Astrocyte (in vitro differentiated cells and primary cell): ENCODE data around the gene OXER1. TPM values are rescaled to one million over a fixed set of nuclear protein-coding genes. Genes with fewer than 3 reads are reported as not detected.

Source experiments
- DNase-seq: peaks from one replicate; pipeline ENCODE4 v3.0.0-alpha.2; 2010; ENCODE audit warnings: low read depth
- FAIRE-seq: peaks from 2 replicates; lab custom pipeline; 2011; peaks lifted over from hg19 to GRCh38; lab: Jason Lieb, UNC
- H2AFZ ChIP-seq: 2 replicates; pipeline ENCODE4 v1.6.0; 2012; ENCODE audit warnings: low read depth, low read length, inconsistent platforms
- H3K27ac ChIP-seq: 2 replicates; pipeline ENCODE4 v1.5.1; 2011; ENCODE audit warnings: low read depth, low read length, inconsistent platforms
- H3K27me3 ChIP-seq: 2 replicates; pipeline ENCODE4 v1.6.0; 2011; ENCODE audit warnings: low read length, inconsistent platforms; ENCODE audit not compliant: insufficient read depth
- H3K36me3 ChIP-seq: 2 replicates; pipeline ENCODE4 v1.5.1; 2011; ENCODE audit warnings: low read length, inconsistent platforms; ENCODE audit not compliant: insufficient read depth
- H3K4me1 ChIP-seq: 2 replicates; pipeline ENCODE4 v1.5.1; 2011; ENCODE audit warnings: low read length, inconsistent platforms; ENCODE audit not compliant: insufficient read depth
- H3K4me2 ChIP-seq: 2 replicates; pipeline ENCODE4 v1.6.0; 2012; ENCODE audit warnings: low read length, inconsistent platforms
- H3K4me3 ChIP-seq: 2 replicates; pipeline ENCODE4 v1.5.1; 2011; ENCODE audit warnings: low read depth, mild to moderate bottlenecking, low read length, inconsistent platforms; ENCODE audit not compliant: insufficient read depth
- H3K79me2 ChIP-seq: 2 replicates; pipeline ENCODE4 v1.6.0; 2012; ENCODE audit warnings: mild to moderate bottlenecking, low read length, inconsistent platforms; ENCODE audit not compliant: insufficient read depth
- H3K9ac ChIP-seq: 2 replicates; pipeline ENCODE4 v1.6.0; 2012; ENCODE audit warnings: mild to moderate bottlenecking, low read length, inconsistent platforms
- H3K9me3 ChIP-seq: 2 replicates; pipeline ENCODE4 v1.5.1; 2012; ENCODE audit warnings: low read depth, mild to moderate bottlenecking, low read length, inconsistent platforms; ENCODE audit not compliant: insufficient read depth
- H4K20me1 ChIP-seq: 2 replicates; pipeline ENCODE4 v1.6.0; 2012; ENCODE audit warnings: low read length, inconsistent platforms; ENCODE audit not compliant: insufficient read depth
- H3K27ac Mint-ChIP-seq: one replicate; pipeline ENCODE4 v1.8.0; 2021; ENCODE audit warnings: mild to moderate bottlenecking, mixed read lengths; ENCODE audit not compliant: unreplicated experiment
- H3K27me3 Mint-ChIP-seq: one replicate; pipeline ENCODE4 v1.8.0; 2021; ENCODE audit warnings: low read depth, mixed read lengths; ENCODE audit not compliant: unreplicated experiment
- H3K36me3 Mint-ChIP-seq: one replicate; pipeline ENCODE4 v1.8.0; 2021; ENCODE audit warnings: low read depth, mixed read lengths; ENCODE audit not compliant: unreplicated experiment
- H3K4me1 Mint-ChIP-seq: one replicate; pipeline ENCODE4 v1.8.0; 2021; ENCODE audit warnings: low read depth, mixed read lengths; ENCODE audit not compliant: unreplicated experiment
- H3K4me3 Mint-ChIP-seq: one replicate; pipeline ENCODE4 v1.8.0; 2021; ENCODE audit warnings: mild to moderate bottlenecking, moderate library complexity, mixed read lengths; ENCODE audit not compliant: unreplicated experiment
- H3K9me3 Mint-ChIP-seq: one replicate; pipeline ENCODE4 v1.8.0; 2021; ENCODE audit warnings: mild to moderate bottlenecking, mixed read lengths; ENCODE audit not compliant: unreplicated experiment
- EZH2 ChIP-seq: IDR thresholded peaks from 2 replicates; pipeline ENCODE4 v1.6.1; 2012; ENCODE audit warnings: mild to moderate bottlenecking, low read length, inconsistent platforms; ENCODE audit not compliant: insufficient read depth
- total RNA-seq: library from RNA; stranded (reverse); gene quantifications from 2 replicates; pipeline ENCODE4 v1.2.1, GENCODE V29; 2021
- TF ChIP-seq, protein P1 (sequence below): IDR thresholded peaks from 2 replicates; pipeline ENCODE4 v1.5.1; 2011; ENCODE audit warnings: low read depth, mild to moderate bottlenecking, inconsistent platforms, low read length, moderate library complexity; ENCODE audit not compliant: insufficient read depth

The OXER1 gene
- total RNA-seq, 1 donor from 2014 or later: 0.39 TPM

GRCh38 chr2:42757981-42758740, 5.8 kb downstream of the OXER1 start:
- no peaks in the 10 kb centered on the region for H3K27me3 ChIP-seq
- H3K79me2 ChIP-seq: no peaks in the 10 kb centered on the region
- H3K9me3 ChIP-seq: no peaks in the 10 kb centered on the region
- no peak for DNase-seq
- no peaks in the 10 kb centered on the region for H3K36me3 ChIP-seq
- Mint-ChIP-seq H3K36me3 (peaks cover 37% of the 10 kb centered on the region), H3K4me1 (peaks cover 14% of the 10 kb centered on the region), H3K27me3 (peaks cover 4% of the 10 kb centered on the region), H3K9me3 (peaks cover 2% of the 10 kb centered on the region), H3K27ac (no peak overlapping the region), H3K4me3 (no peak overlapping the region)
- TF ChIP-seq, protein P1, sequence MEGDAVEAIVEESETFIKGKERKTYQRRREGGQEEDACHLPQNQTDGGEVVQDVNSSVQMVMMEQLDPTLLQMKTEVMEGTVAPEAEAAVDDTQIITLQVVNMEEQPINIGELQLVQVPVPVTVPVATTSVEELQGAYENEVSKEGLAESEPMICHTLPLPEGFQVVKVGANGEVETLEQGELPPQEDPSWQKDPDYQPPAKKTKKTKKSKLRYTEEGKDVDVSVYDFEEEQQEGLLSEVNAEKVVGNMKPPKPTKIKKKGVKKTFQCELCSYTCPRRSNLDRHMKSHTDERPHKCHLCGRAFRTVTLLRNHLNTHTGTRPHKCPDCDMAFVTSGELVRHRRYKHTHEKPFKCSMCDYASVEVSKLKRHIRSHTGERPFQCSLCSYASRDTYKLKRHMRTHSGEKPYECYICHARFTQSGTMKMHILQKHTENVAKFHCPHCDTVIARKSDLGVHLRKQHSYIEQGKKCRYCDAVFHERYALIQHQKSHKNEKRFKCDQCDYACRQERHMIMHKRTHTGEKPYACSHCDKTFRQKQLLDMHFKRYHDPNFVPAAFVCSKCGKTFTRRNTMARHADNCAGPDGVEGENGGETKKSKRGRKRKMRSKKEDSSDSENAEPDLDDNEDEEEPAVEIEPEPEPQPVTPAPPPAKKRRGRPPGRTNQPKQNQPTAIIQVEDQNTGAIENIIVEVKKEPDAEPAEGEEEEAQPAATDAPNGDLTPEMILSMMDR: no peak
- no peak for TF ChIP-seq EZH2
- no peak overlapping the region for H3K4me3 ChIP-seq
- H3K27ac ChIP-seq: no peak overlapping the region
- no peaks in the 10 kb centered on the region for H3K4me1 ChIP-seq
- FAIRE-seq: no peak
- H3K4me2 ChIP-seq: no peak overlapping the region
- no peak overlapping the region for H2AFZ ChIP-seq
- H3K9ac ChIP-seq: no peak overlapping the region
- H4K20me1 ChIP-seq: no peaks in the 10 kb centered on the region

DNA sequence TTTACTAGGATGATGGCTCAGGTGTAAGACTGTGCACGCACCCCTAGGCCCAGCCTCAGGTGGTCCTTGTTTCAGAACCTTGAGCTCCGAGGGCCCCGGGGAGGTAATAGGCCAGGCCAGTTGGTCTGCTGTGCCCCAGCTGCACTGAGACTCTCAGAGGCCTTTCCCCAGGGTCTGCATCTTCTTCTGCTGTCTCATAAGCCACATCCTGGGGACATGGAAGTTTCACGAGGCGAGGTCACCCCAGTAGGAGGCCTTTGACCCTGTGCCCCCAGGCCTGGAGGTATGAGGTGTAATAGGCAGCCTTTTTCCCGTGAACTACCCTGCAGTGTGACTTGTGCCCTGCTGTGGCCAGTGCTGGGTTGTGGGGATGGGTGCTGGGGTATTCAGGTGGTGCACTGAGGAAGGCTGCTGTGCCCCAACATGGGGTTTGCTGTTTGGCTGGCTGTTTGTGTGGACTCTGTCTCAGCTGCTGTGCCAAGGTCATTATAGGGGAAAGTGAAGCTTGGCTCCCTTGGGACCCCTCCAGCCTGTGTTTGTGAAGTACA, 6.9 kb downstream of the OXER1 start:
- no peaks in the 10 kb centered on the region for H3K36me3 ChIP-seq
- H4K20me1 ChIP-seq: no peaks in the 10 kb centered on the region
- H3K4me1 ChIP-seq: no peaks in the 10 kb centered on the region
- H2AFZ ChIP-seq: no peak overlapping the region
- H3K27ac ChIP-seq: no peak overlapping the region
- no peak for FAIRE-seq
- Mint-ChIP-seq H3K36me3 (peaks cover 32% of the 10 kb centered on the region), H3K4me3 (no peak overlapping the region), H3K27me3 (peaks cover 4% of the 10 kb centered on the region), H3K27ac (no peak overlapping the region), H3K4me1 (peaks cover 14% of the 10 kb centered on the region), H3K9me3 (no peaks in the 10 kb centered on the region)
- H3K9ac ChIP-seq: no peak overlapping the region
- no peaks in the 10 kb centered on the region for H3K9me3 ChIP-seq
- H3K4me3 ChIP-seq: no peak overlapping the region
- no peak overlapping the region for H3K4me2 ChIP-seq
- no peaks in the 10 kb centered on the region for H3K79me2 ChIP-seq
- DNase-seq: no peak
- no peaks in the 10 kb centered on the region for H3K27me3 ChIP-seq
- TF ChIP-seq, protein P1: no peak
